PC-3 (cell line): ENCODE results near the gene PIGV. TPM values are rescaled to one million over a fixed set of nuclear protein-coding genes. Genes with fewer than 3 reads are reported as not detected.

Experiments used
- total RNA-seq: library from RNA; depleted of rRNA; stranded (reverse); fragments of >200 nt; gene quantifications from 2 replicates; pipeline ENCODE4 v1.2.3, GENCODE V29; 2014; rRNA removed

PIGV gene
- total RNA-seq, 1 experiment from 2014 or later: 6.0 TPM

Other genes starting within 250 kb of the PIGV start
- 43.8 and 78.0 TPM in 2 replicates for gene ARID1A, start 91.9 kb upstream of the PIGV start, total RNA-seq
- gene ZDHHC18, start 38.7 kb downstream of the PIGV start, total RNA-seq: 18.1 and 26.9 TPM in 2 replicates
- gene SFN, start 75.2 kb downstream of the PIGV start, total RNA-seq: 411 and 577 TPM in 2 replicates
- 24.6 and 28.2 TPM in 2 replicates for gene GPN2, start 102.3 kb downstream of the PIGV start, total RNA-seq
- gene GPATCH3, start 112.5 kb downstream of the PIGV start, total RNA-seq: 16.1 and 18.8 TPM in 2 replicates
- not detected in 2 replicates for gene NR0B2, start 126.0 kb downstream of the PIGV start, total RNA-seq
- 149 and 198 TPM in 2 replicates for gene NUDC, start 133.8 kb downstream of the PIGV start, total RNA-seq
- gene KDF1, start 172.5 kb downstream of the PIGV start, total RNA-seq: 21.7 and 22.9 TPM in 2 replicates
- gene TRNP1, start 205.7 kb downstream of the PIGV start, total RNA-seq: 108 and 109 TPM in 2 replicates
- gene TENT5B, start 224.9 kb downstream of the PIGV start, total RNA-seq: 20.0 and 21.4 TPM in 2 replicates